GM18502 (cell line): Measurements from ENCODE around the gene VTCN1.

ENCODE experiments used
- ATAC-seq: cut with Tn5 transposase; IDR thresholded peaks from one replicate; pipeline ENCODE4 v1.9.1; 2021; ENCODE audit warnings: mild to moderate bottlenecking; ENCODE audit not compliant: unreplicated experiment, poor library complexity

VTCN1 gene

GRCh38 chr1:117210386-117210785 lies 341 bp downstream of the VTCN1 start:
- no peak for ATAC-seq

GRCh38 chr1:117209094-117209493 lies 1.6 kb downstream of the VTCN1 start:
- no peak for ATAC-seq

- ATAC-seq: no peak
Measured at GRCh38 chr1:117208580-117208979, 2.1 kb downstream of the VTCN1 start.

GRCh38 chr1:117205368-117205767 lies 5.4 kb downstream of the VTCN1 start:
- no peak for ATAC-seq

- ATAC-seq: no peak
Measured at GRCh38 chr1:117201808-117202207, 8.9 kb downstream of the VTCN1 start.

GRCh38 chr1:117198097-117198496 lies 12.6 kb downstream of the VTCN1 start:
- ATAC-seq: no peak

- ATAC-seq: no peak
Measured at GRCh38 chr1:117189726-117190125, 21.0 kb downstream of the VTCN1 start.

GRCh38 chr1:117188816-117189437 lies 21.8 kb downstream of the VTCN1 start:
- no peak for ATAC-seq

- no peak for ATAC-seq
Measured at GRCh38 chr1:117188170-117188815, 22.4 kb downstream of the VTCN1 start.

GRCh38 chr1:117183112-117183511 lies 27.6 kb downstream of the VTCN1 start:
- no peak for ATAC-seq

GRCh38 chr1:117182319-117182718 lies 28.4 kb downstream of the VTCN1 start:
- no peak for ATAC-seq

GRCh38 chr1:117181630-117182041 lies 29.1 kb downstream of the VTCN1 start:
- ATAC-seq: no peak

- no peak for ATAC-seq
Measured at GRCh38 chr1:117180147-117180967, 30.4 kb downstream of the VTCN1 start.

- no peak for ATAC-seq
Measured at GRCh38 chr1:117179471-117179870, 31.3 kb downstream of the VTCN1 start.

- no peak for ATAC-seq
Measured at GRCh38 chr1:117178756-117179155, 32.0 kb downstream of the VTCN1 start.

- ATAC-seq: no peak
Measured at GRCh38 chr1:117177376-117177775, 33.4 kb downstream of the VTCN1 start.

GRCh38 chr1:117176579-117176978 lies 34.1 kb downstream of the VTCN1 start:
- ATAC-seq: no peak

GRCh38 chr1:117174851-117175250 lies 35.9 kb downstream of the VTCN1 start:
- no peak for ATAC-seq

GRCh38 chr1:117173691-117174090 lies 37.0 kb downstream of the VTCN1 start:
- ATAC-seq: no peak

GRCh38 chr1:117173006-117173405 lies 37.7 kb downstream of the VTCN1 start:
- ATAC-seq: no peak

- no peak for ATAC-seq
Measured at GRCh38 chr1:117171900-117172511, 38.7 kb downstream of the VTCN1 start.
